Glutamatergic neuron (in vitro differentiated cells): Measurements from ENCODE around the gene CDYL. TPM values are rescaled to one million over a fixed set of nuclear protein-coding genes. Genes with fewer than 3 reads are reported as not detected.

Experiments used
- DNase-seq: peaks from one replicate; pipeline ENCODE4 v3.0.0; 2022
- H3K27ac Mint-ChIP-seq: one replicate; pipeline ENCODE4 v1.8.0; 2020; ENCODE audit warnings: mild to moderate bottlenecking, mixed read lengths, inconsistent platforms; ENCODE audit not compliant: unreplicated experiment
- H3K27me3 Mint-ChIP-seq: one replicate; pipeline ENCODE4 v1.8.0; 2020; ENCODE audit warnings: mild to moderate bottlenecking, moderate library complexity, mixed read lengths, inconsistent platforms; ENCODE audit not compliant: unreplicated experiment
- H3K36me3 Mint-ChIP-seq: one replicate; pipeline ENCODE4 v1.8.0; 2020; ENCODE audit warnings: mild to moderate bottlenecking, mixed read lengths, inconsistent platforms; ENCODE audit not compliant: unreplicated experiment
- H3K4me1 Mint-ChIP-seq: one replicate; pipeline ENCODE4 v1.8.0; 2020; ENCODE audit warnings: mild to moderate bottlenecking, low read depth, mixed read lengths, inconsistent platforms; ENCODE audit not compliant: unreplicated experiment
- H3K4me3 Mint-ChIP-seq: one replicate; pipeline ENCODE4 v1.8.0; 2020; ENCODE audit warnings: mild to moderate bottlenecking, mixed read lengths, inconsistent platforms; ENCODE audit not compliant: unreplicated experiment
- H3K9me3 Mint-ChIP-seq: one replicate; pipeline ENCODE4 v1.8.0; 2020; ENCODE audit warnings: mild to moderate bottlenecking, moderate library complexity, mixed read lengths, inconsistent platforms; ENCODE audit not compliant: unreplicated experiment
- total RNA-seq: library from RNA; stranded (reverse); fragmentation: NEBNext Ultra II Directional; extraction: Animal tissue kit (Norgen Biotek cat#: 25700); gene quantifications from one replicate; pipeline ENCODE4 v1.2.1, GENCODE V29; 2021; ENCODE audit not compliant: unreplicated experiment
- TF ChIP-seq, protein P1 (sequence below): fragments of 200-600 bp; sonication (generic); IDR thresholded peaks from one replicate; pipeline ENCODE4 v1.5.0; 2021; ENCODE audit not compliant: partially characterized antibody, unreplicated experiment

CDYL gene
- total RNA-seq, 1 donor from 2014 or later = 63.3 TPM

DNA sequence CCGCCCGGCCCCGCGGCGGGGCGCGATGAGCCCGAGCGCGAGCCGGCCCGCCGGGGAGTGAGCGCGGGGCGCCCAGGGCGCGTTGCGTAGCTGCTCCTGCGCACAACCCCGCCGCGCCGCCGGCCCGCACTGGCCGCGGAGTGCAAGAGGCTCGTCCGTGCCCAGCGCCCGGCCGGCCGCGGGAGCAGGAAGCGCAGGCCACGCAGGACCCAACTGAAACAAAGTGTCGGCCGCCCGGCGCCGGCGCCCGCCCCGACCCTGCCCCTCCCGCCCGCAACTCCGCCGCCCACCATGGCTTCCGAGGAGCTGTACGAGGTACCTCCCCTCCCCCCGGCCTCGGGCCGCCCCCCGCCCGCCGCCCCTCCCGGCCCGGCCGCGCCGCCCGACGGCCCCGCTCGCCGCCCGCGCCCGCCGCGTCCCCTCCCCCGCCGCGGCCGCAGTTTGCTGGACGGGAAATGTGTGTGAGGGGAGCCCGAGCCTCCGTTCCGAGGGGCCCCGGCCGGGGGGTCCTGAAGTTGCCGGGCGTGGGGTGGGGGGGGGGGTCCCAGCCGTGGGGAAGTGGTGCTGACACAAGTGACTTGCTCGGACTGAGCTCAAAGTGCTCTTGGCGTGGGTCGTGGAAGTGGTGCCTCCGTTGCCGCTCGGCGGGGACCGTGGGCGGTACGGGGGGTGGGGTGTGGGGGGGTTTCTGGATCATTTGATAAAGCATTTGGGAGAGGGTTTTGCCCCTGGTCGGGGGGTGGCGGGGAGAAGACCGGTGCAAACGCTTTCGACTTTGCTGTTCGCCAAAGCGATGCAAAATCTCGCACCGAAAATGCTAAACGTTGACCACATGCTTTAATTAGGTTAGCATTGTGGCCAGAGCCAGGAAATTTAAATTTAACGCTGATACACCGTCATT is 539 bp downstream of the CDYL start:
- H3K36me3 Mint-ChIP-seq = peaks cover 11% of the 10 kb centered on the region
- H3K27ac Mint-ChIP-seq = no peak overlapping the region
- DNase-seq = peak; percentile 73

DNA sequence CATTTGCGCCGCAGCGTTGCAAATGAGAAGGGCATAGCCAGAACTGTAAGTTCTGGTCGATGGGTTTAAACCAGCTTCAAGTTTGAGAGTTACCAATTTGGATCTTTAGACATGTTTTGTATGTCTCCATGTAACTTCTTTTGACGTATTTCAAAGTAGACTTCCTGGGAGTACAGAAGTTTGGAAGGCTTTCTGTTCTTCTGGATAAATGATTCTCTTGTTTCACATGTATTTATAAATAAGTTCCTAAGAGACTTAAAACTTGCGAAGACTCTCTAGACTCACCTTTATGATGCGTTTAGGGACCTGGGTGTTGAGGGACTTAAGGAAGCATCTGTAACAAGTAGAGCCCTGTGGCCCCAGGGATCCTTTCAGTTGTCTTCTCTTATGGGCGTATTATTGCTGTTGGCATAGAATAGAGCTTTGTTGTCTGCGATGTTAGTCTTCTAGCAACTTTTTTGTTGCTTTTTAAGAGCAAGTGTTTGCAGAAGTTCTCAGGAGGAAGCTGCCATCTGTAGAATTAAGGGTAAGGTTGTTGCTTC is 1.3 kb downstream of the CDYL start:
- TF ChIP-seq, protein P1, sequence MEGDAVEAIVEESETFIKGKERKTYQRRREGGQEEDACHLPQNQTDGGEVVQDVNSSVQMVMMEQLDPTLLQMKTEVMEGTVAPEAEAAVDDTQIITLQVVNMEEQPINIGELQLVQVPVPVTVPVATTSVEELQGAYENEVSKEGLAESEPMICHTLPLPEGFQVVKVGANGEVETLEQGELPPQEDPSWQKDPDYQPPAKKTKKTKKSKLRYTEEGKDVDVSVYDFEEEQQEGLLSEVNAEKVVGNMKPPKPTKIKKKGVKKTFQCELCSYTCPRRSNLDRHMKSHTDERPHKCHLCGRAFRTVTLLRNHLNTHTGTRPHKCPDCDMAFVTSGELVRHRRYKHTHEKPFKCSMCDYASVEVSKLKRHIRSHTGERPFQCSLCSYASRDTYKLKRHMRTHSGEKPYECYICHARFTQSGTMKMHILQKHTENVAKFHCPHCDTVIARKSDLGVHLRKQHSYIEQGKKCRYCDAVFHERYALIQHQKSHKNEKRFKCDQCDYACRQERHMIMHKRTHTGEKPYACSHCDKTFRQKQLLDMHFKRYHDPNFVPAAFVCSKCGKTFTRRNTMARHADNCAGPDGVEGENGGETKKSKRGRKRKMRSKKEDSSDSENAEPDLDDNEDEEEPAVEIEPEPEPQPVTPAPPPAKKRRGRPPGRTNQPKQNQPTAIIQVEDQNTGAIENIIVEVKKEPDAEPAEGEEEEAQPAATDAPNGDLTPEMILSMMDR = no peak
- peaks cover 15% of the 10 kb centered on the region for H3K9me3 Mint-ChIP-seq
- H3K27me3 Mint-ChIP-seq = peaks cover 14% of the 10 kb centered on the region
- H3K36me3 Mint-ChIP-seq = peaks cover 11% of the 10 kb centered on the region
- H3K4me3 Mint-ChIP-seq = peak overlapping the region; percentile 94
- H3K27ac Mint-ChIP-seq = no peak overlapping the region
- DNase-seq = no peak
- peaks cover 16% of the 10 kb centered on the region for H3K4me1 Mint-ChIP-seq

More for the DNA sequence above, 539 bp downstream of the CDYL start:
- H3K27me3 Mint-ChIP-seq = peaks cover 16% of the 10 kb centered on the region
- TF ChIP-seq, protein P1 = no peak
- peaks cover 16% of the 10 kb centered on the region for H3K4me1 Mint-ChIP-seq
- H3K4me3 Mint-ChIP-seq = peak overlapping the region; percentile 94
- peaks cover 15% of the 10 kb centered on the region for H3K9me3 Mint-ChIP-seq

- TF ChIP-seq, protein P1 = no peak
- H3K27ac Mint-ChIP-seq = peak overlapping the region; percentile 45
- peaks cover 15% of the 10 kb centered on the region for H3K9me3 Mint-ChIP-seq
- peaks cover 14% of the 10 kb centered on the region for H3K27me3 Mint-ChIP-seq
- H3K36me3 Mint-ChIP-seq = peaks cover 11% of the 10 kb centered on the region
- H3K4me3 Mint-ChIP-seq = peak overlapping the region; percentile 94
- DNase-seq = no peak
- H3K4me1 Mint-ChIP-seq = peaks cover 16% of the 10 kb centered on the region
Observed at GRCh38 chr6:4778086-4778485, 1.9 kb downstream of the CDYL start.

DNA sequence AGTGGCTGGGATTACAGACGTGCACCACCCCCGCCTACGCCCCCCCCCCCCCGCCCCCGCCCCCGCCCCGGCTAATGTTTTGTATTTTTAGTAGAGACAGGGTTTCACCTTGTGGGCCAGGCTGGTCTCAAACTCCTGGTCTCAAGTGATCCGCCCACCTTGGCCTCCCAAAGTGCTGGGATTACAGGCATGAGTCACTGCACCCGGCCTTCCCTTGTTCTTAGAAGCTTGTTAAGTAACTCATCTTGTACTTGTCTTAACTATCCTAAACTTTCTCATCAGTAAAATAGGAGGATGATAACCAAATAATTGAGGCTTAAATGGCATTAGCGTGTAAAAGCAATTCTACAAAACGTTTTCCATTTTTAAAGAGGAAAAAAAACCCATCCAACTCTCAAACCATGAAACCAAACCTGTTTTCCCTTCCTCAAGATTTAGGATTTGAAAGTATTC is 4.2 kb downstream of the CDYL start:
- Mint-ChIP-seq H3K27ac (no peak overlapping the region), H3K27me3 (peaks cover 4% of the 10 kb centered on the region), H3K9me3 (peaks cover 4% of the 10 kb centered on the region), H3K4me1 (peaks cover 9% of the 10 kb centered on the region), H3K36me3 (peaks cover 17% of the 10 kb centered on the region), H3K4me3 (no peak overlapping the region)
- no peak for DNase-seq
- TF ChIP-seq, protein P1 = no peak

DNA sequence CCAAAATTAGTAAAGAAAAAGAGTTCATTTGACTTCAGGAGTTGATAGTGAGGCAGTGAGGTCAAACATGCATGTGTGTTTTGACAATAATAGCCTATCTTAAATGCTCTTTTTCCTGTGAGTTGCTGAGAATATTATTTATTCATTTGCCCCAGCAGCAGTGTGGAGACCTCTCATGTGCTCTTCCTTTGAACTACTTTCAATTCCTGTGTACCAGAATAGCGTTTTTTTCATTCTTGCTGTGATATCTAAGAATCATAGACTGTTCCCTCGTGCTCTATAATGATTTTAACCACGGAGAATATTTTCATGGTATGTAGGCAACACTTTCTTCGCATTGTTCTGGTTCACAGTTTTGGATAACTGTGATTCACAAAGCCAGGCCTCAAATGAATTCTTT is 5.2 kb downstream of the CDYL start:
- H3K36me3 Mint-ChIP-seq = peaks cover 17% of the 10 kb centered on the region
- H3K27me3 Mint-ChIP-seq = peaks cover 6% of the 10 kb centered on the region
- peaks cover 11% of the 10 kb centered on the region for H3K4me1 Mint-ChIP-seq
- H3K27ac Mint-ChIP-seq = no peak overlapping the region
- TF ChIP-seq, protein P1 = no peak
- no peak for DNase-seq
- H3K9me3 Mint-ChIP-seq = peaks cover 4% of the 10 kb centered on the region
- no peak overlapping the region for H3K4me3 Mint-ChIP-seq
